ENCODE results near the gene RHOF.
"Not testable (repeated sequence)": the region's sequence is repeated elsewhere in the genome, so short reads cannot be mapped to it uniquely, and the experiment has no call there.

RHOF gene

DNA sequence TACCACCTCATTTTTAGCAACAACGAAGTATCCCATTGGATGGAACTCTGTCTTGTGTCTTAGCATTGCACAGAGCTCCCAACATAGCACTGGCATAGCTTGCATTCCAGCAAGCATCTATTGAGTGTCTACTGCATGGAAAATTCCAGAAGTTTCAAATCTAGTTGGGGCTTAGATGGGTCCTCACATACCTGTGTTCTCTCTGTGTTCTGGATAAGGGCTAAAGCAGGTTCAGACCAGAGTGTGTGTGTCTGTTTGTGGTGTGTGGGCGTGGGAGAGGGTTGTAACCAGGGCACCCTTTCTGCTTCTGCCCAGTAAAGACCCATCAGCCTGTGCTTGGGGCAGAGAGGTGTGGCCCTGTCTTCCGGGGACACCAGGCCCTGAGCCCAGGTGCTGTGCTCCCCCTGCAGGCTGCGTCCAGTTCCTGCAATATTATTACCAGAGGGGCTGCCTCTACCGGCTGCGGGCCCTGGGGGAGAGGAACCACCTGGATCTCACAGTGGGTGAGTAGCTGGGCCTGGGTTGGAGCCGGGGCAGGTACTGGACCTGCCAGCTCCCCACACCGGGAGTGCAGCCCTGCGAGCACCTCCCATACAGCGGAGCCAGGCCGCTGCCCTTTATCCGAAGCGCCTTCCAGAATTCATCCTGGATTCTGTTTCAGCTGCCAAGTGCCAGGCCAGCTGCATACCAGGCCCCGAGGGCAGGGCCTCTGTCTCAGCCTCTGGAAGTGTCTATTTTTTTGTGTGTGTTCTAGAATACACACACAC lies 20.3 kb downstream of the RHOF start:
- DNase-seq: peak; percentile 79

DNA sequence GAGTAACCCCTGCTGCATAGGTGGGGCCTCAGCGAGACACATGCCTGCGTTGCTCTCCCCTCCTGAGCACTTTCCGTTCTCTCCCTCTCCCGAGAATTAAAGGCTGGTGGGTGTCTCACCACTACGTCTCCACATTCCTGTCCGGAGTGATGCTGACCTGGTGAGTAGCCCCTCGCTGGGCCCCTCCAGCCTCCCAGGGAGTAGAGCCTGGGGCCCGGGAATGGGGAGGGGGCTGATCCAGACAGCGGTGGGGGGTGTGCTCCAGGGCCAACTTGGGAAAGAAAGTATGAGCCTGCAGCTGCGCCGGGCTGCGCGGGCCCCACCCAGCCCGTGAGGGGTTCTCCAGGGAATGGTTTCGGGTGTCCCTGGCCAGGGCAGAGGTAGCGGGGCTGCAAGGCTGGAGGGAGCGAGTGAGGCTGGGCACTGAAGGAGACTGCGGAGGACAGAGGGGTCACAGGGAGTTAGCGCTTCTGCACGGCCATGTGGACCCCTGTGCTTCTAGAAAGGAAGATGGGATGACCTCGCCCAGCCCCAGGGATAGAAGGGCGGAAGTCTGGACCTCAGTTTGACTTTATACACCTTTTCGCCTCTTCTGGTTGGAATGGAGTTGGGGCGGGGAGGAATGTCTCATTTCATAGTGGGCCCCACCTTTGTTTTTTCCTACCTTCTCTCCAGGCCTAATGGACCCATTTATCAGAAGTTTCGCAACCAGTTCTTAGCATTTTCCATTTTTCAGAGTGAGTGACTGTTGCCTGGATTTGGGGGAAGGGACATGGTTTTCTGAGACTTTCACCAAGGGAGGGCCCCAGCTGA lies 22.5 kb downstream of the RHOF start:
- DNase-seq: no peak

DNA sequence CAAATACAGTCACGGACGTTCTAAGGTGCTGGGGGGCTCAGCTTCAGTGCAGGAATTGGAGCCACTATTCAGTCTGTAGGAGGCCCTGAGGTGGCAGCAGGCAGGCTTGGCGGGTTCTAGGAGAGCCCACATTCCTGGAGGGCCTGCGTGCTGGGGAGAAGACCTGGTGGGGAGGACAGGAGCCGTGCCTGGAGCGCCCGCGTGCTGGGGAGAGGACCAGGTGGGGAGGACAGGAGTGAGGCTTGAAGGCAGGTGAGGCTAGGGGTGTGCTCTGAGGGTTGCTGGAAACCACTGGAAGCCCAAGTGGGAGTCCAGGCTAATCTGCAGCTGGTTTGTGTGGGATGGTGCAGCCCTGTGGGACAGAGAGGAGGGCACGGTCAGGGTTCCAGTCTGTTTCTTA lies 23.1 kb downstream of the RHOF start:
- no peak for DNase-seq

DNA sequence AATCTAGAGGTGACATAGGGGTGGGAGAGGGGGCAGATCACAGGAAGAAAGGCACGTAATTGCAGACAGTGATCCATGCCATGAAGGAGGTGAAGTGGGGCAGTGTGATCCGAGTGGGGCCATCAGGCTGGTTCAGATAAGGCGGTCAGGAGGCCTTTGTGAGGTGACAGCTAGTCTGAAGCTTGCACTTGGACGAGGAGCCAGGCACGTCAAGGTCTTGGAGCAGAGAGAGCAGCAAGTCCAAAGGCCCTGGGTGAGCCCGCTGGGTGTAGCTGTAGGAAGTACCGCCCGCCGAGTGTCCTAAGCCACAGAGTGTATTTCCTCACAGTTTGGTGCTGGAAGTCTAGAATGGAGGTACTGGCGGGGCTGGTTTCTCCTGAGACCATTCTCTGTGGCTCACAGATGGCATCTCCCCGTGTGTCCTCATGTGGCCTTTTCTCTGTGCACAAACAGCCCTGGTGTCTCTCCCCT lies 23.6 kb downstream of the RHOF start:
- no peak for DNase-seq

DNA sequence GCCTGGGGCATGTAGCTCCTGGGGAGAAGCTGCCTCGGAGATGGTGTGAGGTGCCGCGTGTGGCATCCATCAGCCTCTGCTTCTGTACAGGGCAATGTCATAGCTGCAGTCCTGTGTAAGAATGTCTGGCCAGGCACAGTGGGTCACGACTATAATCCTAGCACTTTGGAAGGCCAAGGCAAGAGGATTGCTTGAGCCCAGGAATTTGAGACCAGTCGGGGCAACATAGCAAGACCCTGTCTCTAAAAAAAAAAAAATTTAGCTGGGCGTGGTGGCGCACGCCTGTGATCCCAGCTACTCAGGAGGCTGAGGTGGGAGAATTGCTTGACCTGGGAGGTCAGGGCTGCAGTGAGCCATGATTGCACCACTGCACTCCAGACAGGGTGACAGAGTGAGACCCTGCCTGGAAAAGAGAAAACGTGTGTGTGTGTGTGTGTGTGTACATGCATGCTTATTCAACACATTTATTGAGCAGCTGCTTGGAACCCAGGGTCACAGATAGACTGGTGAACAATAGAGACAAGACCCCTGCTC lies 24.1 kb downstream of the RHOF start:
- DNase-seq: no peak

DNA sequence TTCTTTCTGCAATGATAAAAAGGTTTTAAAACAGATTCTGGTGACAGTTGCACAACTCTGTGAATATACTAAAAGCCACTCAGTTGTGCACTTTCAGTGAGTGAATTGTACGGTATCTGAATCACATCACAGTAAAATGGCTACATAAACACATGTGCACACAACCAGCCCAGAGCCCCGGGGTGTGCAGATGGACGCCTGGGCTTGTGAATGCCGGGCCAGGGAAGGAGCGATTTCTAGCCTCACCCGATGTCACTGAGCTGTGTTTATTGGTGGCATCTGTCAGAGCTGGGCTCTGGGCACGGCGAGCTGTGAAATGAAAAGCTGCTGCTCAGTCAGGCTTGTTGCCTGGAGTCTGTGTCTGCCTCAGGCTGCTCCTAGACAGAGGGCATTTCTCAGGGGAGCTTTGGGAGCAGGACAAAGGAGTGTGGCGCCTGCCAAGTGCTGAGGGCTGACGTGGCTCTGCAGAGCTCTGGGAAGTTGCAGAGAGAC lies 25.9 kb downstream of the RHOF start:
- DNase-seq: no peak

DNA sequence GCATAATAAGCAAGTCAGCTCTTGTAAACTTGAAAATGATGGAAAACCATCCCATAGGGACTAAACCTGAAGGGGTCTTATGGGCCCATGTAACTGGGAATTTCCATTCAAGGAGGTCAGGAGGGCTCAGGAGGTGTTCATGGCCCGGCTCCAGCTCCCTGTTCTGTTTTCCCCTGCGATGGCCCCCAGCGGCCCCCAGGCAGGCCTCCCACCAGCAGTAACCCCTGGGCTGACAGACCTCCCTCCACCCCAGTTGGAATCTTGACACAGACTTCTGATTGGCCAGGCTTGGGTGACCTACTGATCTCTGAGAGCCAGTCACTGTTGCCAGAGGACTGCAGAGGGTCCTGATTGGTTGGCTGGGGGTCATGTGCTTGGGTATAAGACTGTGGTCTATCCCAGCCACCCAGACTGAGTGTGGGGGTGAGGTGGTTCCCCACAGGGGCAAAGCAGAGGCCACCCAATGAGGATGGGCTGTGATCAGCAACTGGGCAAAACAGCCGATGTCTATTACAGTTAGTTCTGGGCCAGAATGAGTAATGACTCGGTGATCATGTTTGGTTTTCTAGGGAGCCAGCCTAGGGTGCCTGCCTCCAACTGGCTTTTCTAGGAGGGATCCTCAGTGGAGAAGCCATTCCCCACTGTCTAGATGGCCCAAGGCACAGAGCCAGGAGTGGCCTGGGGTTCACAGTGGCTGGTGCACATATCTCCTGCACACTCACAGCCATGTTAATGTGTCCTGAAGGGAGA lies 27.0 kb downstream of the RHOF start:
- DNase-seq: no peak

DNA sequence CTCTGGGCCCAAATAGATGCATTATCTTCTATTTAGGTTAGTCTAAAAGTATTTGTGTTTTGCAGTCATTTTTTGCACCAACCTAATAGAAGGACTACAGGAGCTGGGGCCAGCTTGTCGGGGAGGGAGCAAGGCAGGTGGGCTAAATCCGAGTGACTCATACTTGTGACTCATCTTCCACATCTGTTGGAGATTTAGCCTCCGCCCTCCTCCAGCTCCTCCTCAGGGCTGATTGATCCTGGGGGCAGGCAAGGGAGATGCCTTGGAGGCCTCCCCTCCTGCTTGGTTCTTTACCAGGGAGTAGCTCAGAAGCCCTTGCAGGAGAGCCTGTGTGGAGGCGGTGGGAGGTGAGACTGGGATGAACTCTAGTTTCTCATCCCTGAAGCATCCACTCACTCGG lies 27.9 kb downstream of the RHOF start:
- DNase-seq: no peak

DNA sequence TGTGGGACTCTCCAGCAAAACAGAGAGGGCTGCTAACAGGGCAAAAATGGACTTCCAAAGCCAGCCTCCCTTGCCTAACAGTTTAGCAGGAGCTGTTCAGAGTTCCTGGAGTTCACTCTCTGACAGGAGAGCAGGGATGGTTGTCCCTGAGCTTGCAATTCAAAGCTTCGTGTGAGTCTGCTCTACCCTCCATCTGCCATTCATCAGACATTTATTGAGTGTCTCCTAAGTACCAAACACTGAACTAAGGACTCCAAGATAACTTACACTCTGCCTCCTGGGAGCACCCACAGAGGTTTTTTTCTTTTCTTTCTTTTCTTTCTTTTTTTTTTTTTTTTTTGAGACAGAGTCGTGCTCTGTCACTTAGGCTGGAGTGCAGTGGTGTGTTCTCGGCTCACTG lies 28.7 kb downstream of the RHOF start:
- DNase-seq: no peak

DNA sequence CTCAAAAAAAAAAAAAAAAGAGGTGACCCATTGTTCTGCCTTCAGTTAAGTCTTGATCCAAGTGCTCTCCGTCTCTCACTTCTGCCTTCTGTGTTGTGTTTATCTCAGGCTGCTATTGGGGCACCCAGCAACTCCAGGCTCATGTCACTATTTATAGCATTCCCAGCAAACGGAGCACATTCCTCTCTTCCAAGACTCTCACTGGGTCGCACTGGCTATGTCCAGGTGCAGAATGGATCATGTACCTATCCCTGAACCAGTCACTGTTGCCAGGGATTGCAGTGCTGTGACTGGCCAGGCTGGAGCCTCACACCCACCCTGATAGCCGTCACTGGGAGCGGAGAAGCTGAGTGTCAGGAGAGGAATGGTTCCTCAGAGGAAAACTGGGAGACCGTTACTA lies 31.2 kb downstream of the RHOF start:
- DNase-seq: no peak

DNA sequence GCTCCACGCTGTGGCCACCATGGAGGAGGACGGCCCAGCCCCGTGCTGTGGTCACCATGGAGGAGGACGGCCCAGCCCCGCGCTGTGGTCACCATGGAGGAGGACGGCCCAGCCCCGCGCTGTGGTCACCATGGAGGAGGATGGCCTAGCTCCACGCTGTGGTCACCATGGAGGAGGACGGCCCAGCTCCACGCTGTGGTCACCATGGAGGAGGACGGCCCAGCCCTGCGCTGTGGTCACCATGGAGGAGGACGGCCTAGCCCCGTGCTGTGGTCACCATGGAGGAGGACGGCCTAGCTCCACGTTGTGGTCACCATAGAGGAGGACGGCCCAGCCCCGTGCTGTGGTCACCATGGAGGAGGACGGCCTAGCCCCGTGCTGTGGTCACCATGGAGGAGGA lies 35.0 kb downstream of the RHOF start:
- not testable (repeated sequence) for DNase-seq

DNA sequence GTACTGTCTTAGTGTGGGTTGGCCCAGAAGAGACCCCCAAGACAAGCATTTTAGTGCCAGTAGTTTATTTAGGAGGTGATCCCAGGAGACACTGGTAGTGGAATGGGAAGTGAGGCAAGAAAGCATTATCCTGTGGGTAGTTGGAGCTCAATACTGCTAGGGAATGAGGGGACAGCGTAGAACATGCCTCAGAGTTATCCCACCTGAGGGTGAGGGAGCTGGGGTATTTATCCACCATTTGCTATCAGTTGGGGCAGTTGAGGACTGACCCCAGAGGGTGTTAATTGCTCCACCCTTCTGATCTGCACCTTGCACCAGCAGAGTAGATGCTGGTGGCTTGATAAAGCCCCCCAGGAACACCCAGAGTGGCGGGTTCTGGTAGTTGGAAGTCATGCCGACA lies 37.9 kb downstream of the RHOF start:
- DNase-seq: no peak

DNA sequence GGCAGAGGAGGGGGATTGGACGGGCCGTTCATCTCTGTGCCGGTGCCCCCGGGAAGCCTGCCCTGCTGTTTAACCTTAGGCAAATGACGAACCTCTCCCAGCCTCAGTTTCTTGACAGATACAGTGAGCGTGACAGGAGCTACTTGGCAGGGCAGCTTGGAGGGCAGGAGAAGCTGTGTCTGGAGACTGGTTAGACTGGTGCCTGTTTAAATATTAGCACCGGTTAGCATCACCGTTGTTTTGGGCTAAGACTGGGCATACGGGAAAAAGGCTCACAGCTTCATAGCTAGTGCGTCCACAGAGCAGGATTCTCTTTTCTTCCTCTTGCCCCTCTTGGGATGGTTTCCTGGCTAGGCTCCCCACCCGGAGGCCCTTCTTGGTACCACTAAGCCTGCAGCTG lies 38.7 kb downstream of the RHOF start:
- DNase-seq: no peak

DNA sequence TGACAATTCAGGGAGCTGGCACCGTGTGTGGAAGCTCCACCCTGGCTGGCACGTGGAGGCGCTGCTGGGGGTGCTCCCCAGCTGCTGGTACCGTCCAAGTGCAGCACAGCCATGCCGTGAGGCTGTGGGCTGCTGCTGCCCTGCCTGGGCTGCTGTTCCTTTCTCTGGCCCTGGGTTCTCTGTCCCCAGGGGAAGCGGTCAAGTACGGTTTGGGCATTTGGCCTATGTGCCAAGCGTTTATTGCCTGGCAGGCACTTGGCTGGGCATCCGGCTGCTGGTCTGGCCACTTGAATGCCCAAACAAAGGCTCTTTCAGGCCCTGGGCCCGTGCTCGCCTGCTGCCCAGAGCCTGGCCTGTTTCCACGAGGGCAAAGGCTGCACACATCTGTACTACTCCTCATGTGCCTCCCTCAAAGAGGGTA lies 39.6 kb downstream of the RHOF start:
- DNase-seq: no peak

DNA sequence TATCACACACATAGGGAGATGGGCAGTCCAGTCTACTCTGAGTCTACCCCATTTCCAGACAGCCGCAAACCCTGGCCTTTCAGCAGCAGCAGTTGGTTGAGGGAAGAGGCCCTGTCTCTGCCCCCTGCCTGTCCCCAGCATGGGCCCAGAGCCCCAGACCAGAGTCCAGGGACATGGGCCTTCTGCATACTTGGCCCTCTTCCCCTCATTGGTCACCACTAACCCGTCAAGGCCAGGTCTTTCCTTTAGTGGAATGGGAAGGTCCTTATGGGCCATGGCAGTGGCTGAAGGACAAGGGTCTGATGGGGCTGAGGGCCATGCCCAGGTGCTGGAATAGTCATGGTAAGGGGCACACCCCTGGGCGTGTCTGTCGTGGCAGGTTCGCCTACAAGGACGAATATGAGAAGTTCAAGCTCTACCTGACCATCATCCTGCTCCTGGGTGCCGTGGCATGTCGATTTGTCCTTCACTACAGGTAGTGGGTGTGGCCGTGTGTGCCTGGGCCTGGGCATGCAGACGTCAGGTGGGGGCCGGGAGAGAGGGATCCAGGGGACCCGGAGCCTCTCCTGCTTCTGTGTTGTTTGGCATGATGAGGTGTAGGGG lies 41.6 kb downstream of the RHOF start:
- DNase-seq: no peak

DNA sequence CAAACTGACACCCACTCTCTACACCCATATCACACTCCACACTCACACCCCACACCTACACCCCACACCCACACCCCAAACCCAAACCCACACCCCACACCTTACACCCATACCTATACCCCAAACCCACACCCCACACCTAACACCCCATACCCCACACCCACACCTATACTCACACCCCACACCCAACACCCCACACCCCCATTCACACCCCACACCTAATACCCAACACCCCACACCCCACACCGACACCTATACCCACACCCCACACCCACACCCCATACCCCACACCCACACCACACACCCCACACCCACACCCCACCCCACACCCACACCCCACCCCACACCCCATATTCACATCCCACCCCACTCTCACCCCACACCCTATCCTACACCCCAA lies 42.5 kb downstream of the RHOF start:
- no peak for DNase-seq

DNA sequence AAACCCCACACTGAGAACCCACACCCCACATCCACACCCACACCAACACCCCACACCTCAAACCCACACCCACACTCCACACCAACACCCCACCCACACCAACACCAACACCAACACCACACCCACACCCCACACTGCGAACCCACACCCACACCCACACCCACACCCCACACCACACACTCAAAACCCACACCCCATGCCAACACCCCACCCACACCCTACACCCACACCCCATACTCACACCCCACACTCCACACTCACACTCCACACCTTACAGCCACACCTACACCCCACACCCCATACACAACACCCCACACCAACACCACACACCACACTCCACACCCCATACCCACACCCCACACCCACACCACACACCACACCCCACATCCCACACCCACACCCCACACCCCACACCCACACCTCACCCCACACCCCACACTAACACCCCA lies 43.0 kb downstream of the RHOF start:
- DNase-seq: no peak

DNA sequence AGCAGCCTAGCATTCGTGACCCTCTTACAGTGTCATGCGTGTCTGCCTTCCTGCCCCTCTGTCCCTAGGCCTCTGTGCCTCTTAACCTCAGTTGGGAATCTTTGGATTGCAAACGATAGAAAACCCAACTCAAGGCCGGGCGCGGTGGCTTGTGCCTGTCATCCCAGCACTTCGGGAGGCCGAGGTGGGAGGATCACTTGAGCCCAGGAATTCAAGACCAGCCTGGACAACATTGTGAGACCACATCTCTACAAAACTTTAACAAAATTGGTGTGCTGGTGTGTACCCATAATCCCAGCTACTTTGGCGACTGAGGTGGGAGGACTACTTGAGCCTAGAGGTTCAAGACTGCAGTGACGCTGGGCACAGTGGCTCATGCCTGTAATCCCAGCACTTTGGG lies 44.2 kb downstream of the RHOF start:
- DNase-seq: no peak

DNA sequence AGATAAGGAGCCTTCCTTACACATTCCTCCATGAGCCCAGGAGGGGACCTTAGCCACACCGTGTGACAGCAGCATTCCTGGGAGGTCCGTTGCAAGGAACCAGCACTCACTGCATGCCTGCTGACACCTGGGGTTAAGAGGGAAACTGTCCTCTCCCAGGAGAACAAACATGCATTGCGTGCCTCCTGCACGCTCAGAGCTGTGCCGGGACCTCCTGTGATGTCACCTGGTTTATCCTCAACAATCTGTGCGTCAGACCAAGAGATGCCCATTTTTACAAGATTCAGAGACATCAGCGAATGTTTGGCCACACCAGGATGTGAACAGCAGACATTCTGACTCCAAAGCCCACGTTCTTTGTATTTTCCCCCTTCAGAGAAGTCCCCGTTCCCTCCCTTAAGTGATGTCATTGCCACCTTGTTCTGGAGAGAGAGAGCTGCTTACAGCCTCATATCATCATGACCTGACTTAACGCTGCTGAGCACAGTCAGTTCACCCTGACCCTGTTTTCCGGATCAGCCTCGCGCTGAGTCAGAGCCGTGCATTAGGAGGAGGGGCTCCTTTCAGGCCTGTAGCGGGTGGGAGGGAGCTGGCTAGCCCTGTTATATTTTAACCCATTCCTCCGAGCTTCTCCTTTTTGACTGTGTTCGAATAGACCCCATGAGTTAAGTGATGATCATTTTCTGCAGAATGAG lies 44.8 kb downstream of the RHOF start:
- no peak for DNase-seq

DNA sequence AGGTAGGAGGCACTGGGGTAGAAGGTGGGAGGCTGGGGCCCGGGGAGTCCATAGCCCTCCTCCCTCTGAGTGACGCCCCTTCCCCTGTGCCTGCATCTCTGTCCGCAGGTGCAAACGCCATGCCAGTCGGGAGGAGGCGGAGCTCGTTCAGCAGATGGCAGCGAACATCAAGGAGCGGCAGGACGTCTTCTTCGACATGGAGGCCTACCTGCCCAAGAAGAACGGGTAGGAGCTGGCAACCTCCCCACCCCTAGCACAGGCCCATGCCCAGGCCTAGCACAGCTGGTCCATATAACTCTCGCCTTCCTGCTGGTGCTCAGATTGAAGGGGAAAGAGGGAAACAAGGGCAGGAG lies 45.3 kb downstream of the RHOF start:
- no peak for DNase-seq

DNA sequence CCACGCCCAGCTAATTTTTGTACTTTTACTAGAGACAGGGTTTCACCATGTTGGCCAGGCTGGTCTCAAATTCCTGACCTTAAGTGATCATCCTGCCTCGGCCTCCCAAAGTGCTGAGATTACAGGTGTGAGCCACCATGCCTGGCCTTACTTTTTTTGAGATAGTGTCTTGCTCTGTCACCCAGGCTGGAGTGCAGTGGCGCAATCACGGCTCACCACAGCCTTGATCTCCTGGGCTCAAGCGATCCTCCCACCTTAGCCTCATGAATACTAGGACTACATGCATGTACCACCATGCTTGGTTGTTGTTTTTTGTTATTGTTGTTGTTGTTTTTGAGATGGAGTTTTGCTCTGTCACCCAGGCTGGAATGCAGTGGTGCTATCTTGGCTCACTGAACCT lies 47.9 kb downstream of the RHOF start:
- DNase-seq: not testable (repeated sequence)

DNA sequence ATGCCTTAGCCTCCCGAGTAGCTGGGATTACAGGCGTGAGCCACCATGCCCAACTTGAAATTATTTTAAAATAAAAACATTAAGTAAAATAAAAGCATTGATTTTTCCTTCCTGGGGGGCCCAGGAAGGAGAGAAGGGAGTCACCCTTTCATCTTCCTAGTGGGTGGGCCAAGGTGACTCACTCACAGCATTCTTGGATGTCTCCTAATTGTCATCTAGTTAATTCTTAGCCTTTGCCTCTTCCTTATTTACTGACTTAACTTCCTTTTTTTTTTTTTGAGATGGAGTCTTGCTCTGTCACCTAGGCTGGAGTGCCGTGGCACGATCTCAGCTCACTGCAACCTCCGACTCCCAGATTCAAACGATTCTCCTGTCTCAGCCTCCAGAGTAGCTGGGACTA lies 51.7 kb downstream of the RHOF start:
- no peak for DNase-seq

All from activated T-cell treated with anti-CD3 and anti-CD28 coated beads, Interleukin-2, amount 50 U/mL, for 1 hour (primary cell).